ENCODE measurements around the gene SH3RF3. TPM values are rescaled to one million over a fixed set of nuclear protein-coding genes. Genes with fewer than 3 reads are reported as not detected.

The SH3RF3 gene
- total RNA-seq, 1 experiment from 2014 or later = not detected

DNA sequence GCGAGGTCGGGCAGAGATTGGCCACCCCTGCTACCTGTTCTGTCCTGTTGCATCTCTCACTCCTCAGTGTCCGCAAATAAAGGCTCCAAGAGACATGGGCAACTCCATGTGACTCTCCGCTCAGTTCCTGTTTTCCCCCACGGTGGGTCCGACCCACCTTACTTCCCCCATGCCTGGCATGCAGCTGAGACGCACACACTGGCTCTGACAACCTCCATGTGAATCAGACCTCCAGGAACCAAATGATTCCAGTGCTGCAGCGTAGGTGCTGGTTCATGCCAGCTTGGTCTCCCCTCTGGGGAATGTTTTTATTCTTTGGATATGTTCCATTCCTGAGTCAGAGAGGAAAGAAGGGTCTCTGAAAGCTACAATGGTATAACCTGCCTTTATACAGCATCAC is 221.5 kb downstream of the SH3RF3 start (continued):
- TF ChIP-seq RAD21 (IDR thresholded peaks at IDR 0.05; ENCODE audit: low read depth) = no peak
- TF ChIP-seq CEBPB (IDR thresholded peaks at IDR 0.05; ENCODE audit: low read depth) = no peak
- no peak for TF ChIP-seq ZBTB33 (IDR thresholded peaks at IDR 0.05; ENCODE audit: extremely low read depth, insufficient replicate concordance, low read length)

DNA sequence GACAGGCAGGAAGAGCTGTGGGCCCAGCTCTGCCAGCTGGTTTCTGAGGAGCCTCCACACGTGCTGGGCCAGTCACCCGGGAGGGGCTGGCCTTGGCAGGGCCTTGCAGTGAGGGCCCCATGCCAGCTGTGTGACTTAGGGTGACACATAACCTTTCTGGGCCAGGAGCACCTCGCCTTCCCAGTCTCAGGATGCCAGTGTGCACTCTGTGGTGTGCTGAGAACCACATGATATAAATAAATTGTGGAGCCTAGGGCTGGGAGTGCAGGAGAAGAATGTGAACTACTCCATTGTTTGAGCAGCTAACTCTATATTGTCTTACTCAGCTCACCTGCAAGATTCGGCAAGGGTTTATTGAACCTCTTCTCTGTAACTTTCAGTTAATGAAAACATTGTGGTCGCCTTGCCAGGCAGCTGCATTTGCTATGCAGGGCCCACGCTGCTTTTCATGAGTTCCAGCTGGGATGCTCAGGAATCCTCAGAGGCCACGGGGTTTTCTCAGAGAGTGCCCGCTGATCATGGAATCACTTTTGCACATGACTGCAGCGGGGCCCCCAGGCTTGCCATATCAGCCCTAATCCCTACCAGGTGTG is 222.3 kb downstream of the SH3RF3 start:
- no peak overlapping the region for H3K4me2 ChIP-seq (ENCODE audit: low read length)
- no peaks in the 10 kb centered on the region for H3K4me1 ChIP-seq (ENCODE audit: control insufficient read depth in 1 of 2, insufficient read depth in 2 of 2, low read length in 2 of 2)
- DNase-seq (ENCODE audit: low read depth, low spot score) (no peak), ATAC-seq (no peak)
- H2AFZ ChIP-seq (ENCODE audit: low read depth, low read length, poor library complexity, severe bottlenecking) = no peak overlapping the region
- H3K9me2 ChIP-seq (ENCODE audit: insufficient read depth) = no peaks in the 10 kb centered on the region
- no peak overlapping the region for H3K4me3 ChIP-seq (replicated peaks in 1 of 2; ENCODE audit: low read depth in 1 of 2, low read length in 2 of 2)
- no peaks in the 10 kb centered on the region for H3K36me3 ChIP-seq (ENCODE audit: control insufficient read depth in 1 of 2, insufficient read depth in 2 of 2, low read length in 2 of 2)
- H3K9me3 ChIP-seq (ENCODE audit: control insufficient read depth in 1 of 2, insufficient read depth in 1 of 2, low read depth in 1 of 2, low read length in 2 of 2) = no peaks in the 10 kb centered on the region
- BruUV-seq (replicated peaks) = no TSS peak
- POLR2A ChIA-PET = no interaction called here
- TF ChIP-seq TCF7L2 (IDR thresholded peaks at IDR 0.05; ENCODE audit: borderline replicate concordance, extremely low read depth, insufficient read depth, insufficient read length) = no peak
- TF ChIP-seq REST (IDR thresholded peaks at IDR 0.05; ENCODE audit: low read depth) = no peak
- no peak for TF ChIP-seq CTCF (IDR thresholded peaks at IDR 0.05 in 2 of 3, conservative IDR thresholded peaks at IDR 0.05 in 1 of 3; ENCODE audit: borderline replicate concordance in 1 of 3, insufficient read depth in 1 of 3, low read depth in 2 of 3, low read length in 2 of 3)
- TF ChIP-seq SP1 (IDR thresholded peaks at IDR 0.05; ENCODE audit: low read depth) = no peak
- TF ChIP-seq, protein P1, sequence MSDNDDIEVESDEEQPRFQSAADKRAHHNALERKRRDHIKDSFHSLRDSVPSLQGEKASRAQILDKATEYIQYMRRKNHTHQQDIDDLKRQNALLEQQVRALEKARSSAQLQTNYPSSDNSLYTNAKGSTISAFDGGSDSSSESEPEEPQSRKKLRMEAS (IDR thresholded peaks at IDR 0.05) = no peak
- no peak for TF ChIP-seq EZH2phosphoT487 (IDR thresholded peaks at IDR 0.05; ENCODE audit: borderline replicate concordance)
- no peak for TF ChIP-seq CBX3 (IDR thresholded peaks at IDR 0.05; ENCODE audit: low read depth)
- RAD21 ChIA-PET (ENCODE audit: low non-redundant PET in 1 of 2, low total read pairs in 2 of 2, uncharacterized antibody in 2 of 2, unreplicated experiment in 2 of 2) = no interaction called here
- 0 out of 2 replicates have a peak, but pooled peaks cover under 1% of the 10 kb centered on the region for H3K27me3 ChIP-seq (ENCODE audit: insufficient read depth, low read length)
- CTCF ChIA-PET = interaction anchor here (1.3 kb wide), 1 partner anchor 18 kb away, joined by 3 read pairs; no protein-coding TSS in a partner anchor
- intact Hi-C loops (cut with micrococcal nuclease) = no loop called here
- H3K79me2 ChIP-seq (ENCODE audit: insufficient read depth, low read length) = no peaks in the 10 kb centered on the region
- H3K9ac ChIP-seq (ENCODE audit: low read length) = no peak overlapping the region
- H3K27ac ChIP-seq (ENCODE audit: low read depth, low read length) = no peak overlapping the region
- no peaks in the 10 kb centered on the region for H4K20me1 ChIP-seq (ENCODE audit: insufficient read depth)

Data from HCT116 (cell line).